ENCODE data around the gene AWAT1.

DNA sequence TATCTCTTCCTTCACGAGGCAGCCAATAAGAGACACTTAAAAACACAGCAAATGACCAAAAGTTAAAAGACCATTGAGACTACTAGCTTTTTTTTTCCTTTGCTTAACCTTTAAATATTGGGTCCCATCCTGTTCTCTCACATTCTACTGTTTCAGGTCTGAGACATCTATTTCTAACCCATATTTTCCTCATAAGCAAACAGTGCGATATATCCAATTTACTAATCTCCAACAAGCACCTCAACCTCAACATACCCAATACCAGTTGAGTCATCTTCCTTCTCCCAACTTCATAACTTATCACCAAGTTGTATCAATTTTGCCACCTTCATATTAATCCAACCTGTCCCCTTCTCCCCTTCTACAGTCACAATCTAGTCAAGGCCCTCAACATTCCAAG lies 7.0 kb downstream of the AWAT1 start:
- TF ChIP-seq, protein P1, sequence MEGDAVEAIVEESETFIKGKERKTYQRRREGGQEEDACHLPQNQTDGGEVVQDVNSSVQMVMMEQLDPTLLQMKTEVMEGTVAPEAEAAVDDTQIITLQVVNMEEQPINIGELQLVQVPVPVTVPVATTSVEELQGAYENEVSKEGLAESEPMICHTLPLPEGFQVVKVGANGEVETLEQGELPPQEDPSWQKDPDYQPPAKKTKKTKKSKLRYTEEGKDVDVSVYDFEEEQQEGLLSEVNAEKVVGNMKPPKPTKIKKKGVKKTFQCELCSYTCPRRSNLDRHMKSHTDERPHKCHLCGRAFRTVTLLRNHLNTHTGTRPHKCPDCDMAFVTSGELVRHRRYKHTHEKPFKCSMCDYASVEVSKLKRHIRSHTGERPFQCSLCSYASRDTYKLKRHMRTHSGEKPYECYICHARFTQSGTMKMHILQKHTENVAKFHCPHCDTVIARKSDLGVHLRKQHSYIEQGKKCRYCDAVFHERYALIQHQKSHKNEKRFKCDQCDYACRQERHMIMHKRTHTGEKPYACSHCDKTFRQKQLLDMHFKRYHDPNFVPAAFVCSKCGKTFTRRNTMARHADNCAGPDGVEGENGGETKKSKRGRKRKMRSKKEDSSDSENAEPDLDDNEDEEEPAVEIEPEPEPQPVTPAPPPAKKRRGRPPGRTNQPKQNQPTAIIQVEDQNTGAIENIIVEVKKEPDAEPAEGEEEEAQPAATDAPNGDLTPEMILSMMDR (conservative IDR thresholded peaks at IDR 0.05; ENCODE audit: low read depth, low read length): no peak
- no peak for TF ChIP-seq EZH2phosphoT487 (IDR thresholded peaks at IDR 0.05; ENCODE audit: borderline replicate concordance, low read length)

Measured in PC-3 (cell line).